ENCODE data around the gene YY2. TPM values are rescaled to one million over a fixed set of nuclear protein-coding genes. Genes with fewer than 3 reads are reported as not detected.

The YY2 gene
- total and polyA plus RNA-seq, 3 donors from 2014 or later = 8.3 to 15.6 (median 11.7) TPM

- Histone ChIP-seq H3K27me3 (no peaks in the 10 kb centered on the region), H3K36me3 (ENCODE audit: low read depth, missing control alignments) (no peaks in the 10 kb centered on the region), H3K4me3 (no peak overlapping the region), H3K4me1 (no peaks in the 10 kb centered on the region), H3K27ac (no peak overlapping the region), H3K9me3 (no peaks in the 10 kb centered on the region)
- intact Hi-C loops (cut with DNase I; ENCODE audit: low total_unique reads) = no loop called here
- 71 to 74% methylated on average over 5 of the region's 5 CpGs for WGBS, 2 donors
- TF ChIP-seq POLR2A (IDR thresholded peaks at IDR 0.05) = no peak
- no peak for DNase-seq
Measured at GRCh38 chrX:21843179-21843578, 12.6 kb upstream of the YY2 start.

GRCh38 chrX:21845096-21845495 is 10.7 kb upstream of the YY2 start:
- WGBS, 2 donors = 88 to 97% methylated on average over 6 of the region's 6 CpGs
- DNase-seq = no peak
- Histone ChIP-seq H3K9me3 (no peaks in the 10 kb centered on the region), H3K36me3 (ENCODE audit: low read depth, missing control alignments) (no peaks in the 10 kb centered on the region), H3K4me1 (no peaks in the 10 kb centered on the region), H3K27ac (no peak overlapping the region), H3K4me3 (no peak overlapping the region), H3K27me3 (no peaks in the 10 kb centered on the region)
- intact Hi-C loops (cut with DNase I; ENCODE audit: low total_unique reads) = no loop called here
- TF ChIP-seq POLR2A (IDR thresholded peaks at IDR 0.05) (no peak), CTCF (IDR thresholded peaks at IDR 0.05) (no peak)

GRCh38 chrX:21847342-21847741 is 8.4 kb upstream of the YY2 start:
- Histone ChIP-seq H3K27ac (no peak overlapping the region), H3K9me3 (no peaks in the 10 kb centered on the region), H3K4me1 (no peaks in the 10 kb centered on the region), H3K27me3 (no peaks in the 10 kb centered on the region), H3K36me3 (ENCODE audit: low read depth, missing control alignments) (no peaks in the 10 kb centered on the region), H3K4me3 (no peak overlapping the region)
- WGBS, 2 donors = 56 to 69% methylated on average over 1 of the region's 1 CpG
- TF ChIP-seq CTCF (IDR thresholded peaks at IDR 0.05) (no peak), POLR2A (IDR thresholded peaks at IDR 0.05) (no peak)
- no peak for DNase-seq
- intact Hi-C loops (cut with DNase I; ENCODE audit: low total_unique reads) = no loop called here

GRCh38 chrX:21853578-21853977 is 2.2 kb upstream of the YY2 start:
- H3K36me3 ChIP-seq (ENCODE audit: low read depth, missing control alignments) = no peaks in the 10 kb centered on the region
- H3K9me3 ChIP-seq = no peaks in the 10 kb centered on the region

GRCh38 chrX:21856504-21856903 is 717 bp downstream of the YY2 start:
- Histone ChIP-seq H3K9me3 (no peaks in the 10 kb centered on the region), H3K27me3 (no peaks in the 10 kb centered on the region), H3K4me1 (no peaks in the 10 kb centered on the region), H3K36me3 (ENCODE audit: low read depth, missing control alignments) (no peaks in the 10 kb centered on the region), H3K27ac (no peak overlapping the region), H3K4me3 (peak overlapping the region in 1 of 2 donors; percentile 21)
- WGBS, 2 donors = 83% methylated on average over 21 of the region's 21 CpGs; no CpG with 5 or more reads in 1 of the 2 donors
- TF ChIP-seq POLR2A (IDR thresholded peaks at IDR 0.05) (no peak), CTCF (IDR thresholded peaks at IDR 0.05) (no peak)
- intact Hi-C loops (cut with DNase I; ENCODE audit: low total_unique reads) = no loop called here
- DNase-seq = no peak

More at GRCh38 chrX:21853578-21853977, 2.2 kb upstream of the YY2 start:
- H3K4me3 ChIP-seq = no peak overlapping the region
- no peak for DNase-seq
- intact Hi-C loops (cut with DNase I; ENCODE audit: low total_unique reads) = no loop called here
- no peaks in the 10 kb centered on the region for H3K27me3 ChIP-seq
- no peaks in the 10 kb centered on the region for H3K4me1 ChIP-seq
- no peak for TF ChIP-seq CTCF (IDR thresholded peaks at IDR 0.05)
- H3K27ac ChIP-seq = no peak overlapping the region

Data from testis (tissue), 3 donors.